MM.1S (cell line): ENCODE results near the gene ZCCHC2.

Source experiments
- DNase-seq: peaks from one replicate; pipeline ENCODE4 v3.0.0-alpha.2; 2015
- H2AFZ ChIP-seq: fragments of 300-600 bp; sonication (generic); 2 replicates; pipeline ENCODE4 v1.6.0; 2016; ENCODE audit warnings: antibody characterized with exemption, low read length
- H3F3A ChIP-seq: fragments of 300-600 bp; sonication (generic); 2 replicates; pipeline ENCODE4 v1.6.1; 2016; ENCODE audit warnings: mild to moderate bottlenecking, antibody characterized with exemption, low read length, moderate library complexity, mixed read lengths; ENCODE audit not compliant: insufficient read depth
- H3K27ac ChIP-seq: fragments of 300-600 bp; sonication (generic); 2 replicates; pipeline ENCODE4 v1.5.1; 2016; ENCODE audit warnings: mild to moderate bottlenecking, low read length
- H3K27me3 ChIP-seq: fragments of 300-600 bp; sonication (generic); replicated peaks from 2 replicates; pipeline ENCODE4 v1.6.0; 2016; ENCODE audit warnings: low read length; ENCODE audit not compliant: insufficient read depth
- H3K36me3 ChIP-seq: fragments of 300-600 bp; sonication (generic); replicated peaks from 2 replicates; pipeline ENCODE4 v1.6.1; 2016; ENCODE audit warnings: mild to moderate bottlenecking, low read length, mixed read lengths; ENCODE audit not compliant: insufficient read depth
- H3K4me1 ChIP-seq: fragments of 300-600 bp; sonication (generic); 2 replicates; pipeline ENCODE4 v1.6.1; 2016; ENCODE audit warnings: low read length, mixed read lengths
- H3K4me2 ChIP-seq: fragments of 300-600 bp; sonication (generic); 2 replicates; pipeline ENCODE4 v1.6.0; 2016; ENCODE audit warnings: low read depth, low read length
- H3K4me3 ChIP-seq: fragments of 300-600 bp; sonication (generic); 2 replicates; pipeline ENCODE4 v1.5.1; 2016; ENCODE audit warnings: low read length, mixed read lengths
- H3K79me2 ChIP-seq: fragments of 300-600 bp; sonication (generic); 2 replicates; pipeline ENCODE4 v1.6.1; 2016; ENCODE audit warnings: mixed run types, low read length, mixed read lengths
- H3K9ac ChIP-seq: fragments of 300-600 bp; sonication (generic); 2 replicates; pipeline ENCODE4 v1.6.1; 2016; ENCODE audit warnings: low read length, mixed read lengths
- H3K9me2 ChIP-seq: fragments of 300-600 bp; sonication (generic); replicated peaks from 2 replicates; pipeline ENCODE4 v1.6.1; 2016; ENCODE audit warnings: mild to moderate bottlenecking, low read length, mixed read lengths; ENCODE audit not compliant: insufficient read depth
- H3K9me3 ChIP-seq: fragments of 300-600 bp; sonication (generic); replicated peaks from 2 replicates; pipeline ENCODE4 v1.6.1; 2016; ENCODE audit warnings: mild to moderate bottlenecking, low read length, mixed read lengths; ENCODE audit not compliant: insufficient read depth
- H4K20me1 ChIP-seq: fragments of 300-600 bp; sonication (generic); 2 replicates; pipeline ENCODE4 v1.6.1; 2016; ENCODE audit warnings: mild to moderate bottlenecking, low read length, moderate library complexity, mixed read lengths; ENCODE audit not compliant: insufficient read depth
- EZH2 ChIP-seq: fragments of 300-600 bp; sonication (generic); optimal IDR thresholded peaks from 2 replicates; pipeline ENCODE3; 2017; ENCODE audit warnings: low read depth, mild to moderate bottlenecking, antibody characterized with exemption, low read length, mixed read lengths
- EZH2phosphoT487 ChIP-seq: fragments of 300-600 bp; sonication (generic); IDR thresholded peaks from 2 replicates; pipeline ENCODE4 v1.6.1; 2018; ENCODE audit warnings: antibody characterized with exemption, low read length
- TF ChIP-seq, protein P1 (sequence below): fragments of 300-600 bp; sonication (generic); IDR thresholded peaks from 2 replicates; pipeline ENCODE4 v1.5.1; 2016; ENCODE audit warnings: antibody characterized with exemption, low read length, mixed read lengths

The ZCCHC2 gene

DNA sequence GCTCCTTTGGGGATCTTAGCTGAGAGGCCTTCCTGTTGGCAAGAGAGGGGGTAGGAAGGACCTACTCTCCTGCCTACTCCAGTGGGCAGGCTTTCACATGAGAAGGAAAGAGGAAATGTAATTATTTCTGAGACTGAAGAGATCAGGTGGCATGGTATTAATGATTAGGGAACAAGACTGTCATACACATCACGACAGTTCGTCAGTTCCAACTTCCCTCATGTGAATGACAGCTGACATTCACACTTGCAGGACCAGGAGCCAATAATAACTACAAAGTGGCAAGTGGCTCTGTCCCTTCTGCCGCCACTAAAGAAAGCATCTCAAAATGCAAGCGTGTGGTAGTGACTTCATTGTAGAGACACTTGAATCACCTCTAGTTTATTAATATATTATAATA is 90.0 kb downstream of the ZCCHC2 start:
- TF ChIP-seq EZH2phosphoT487 (no peak), EZH2 (no peak)
- TF ChIP-seq, protein P1, sequence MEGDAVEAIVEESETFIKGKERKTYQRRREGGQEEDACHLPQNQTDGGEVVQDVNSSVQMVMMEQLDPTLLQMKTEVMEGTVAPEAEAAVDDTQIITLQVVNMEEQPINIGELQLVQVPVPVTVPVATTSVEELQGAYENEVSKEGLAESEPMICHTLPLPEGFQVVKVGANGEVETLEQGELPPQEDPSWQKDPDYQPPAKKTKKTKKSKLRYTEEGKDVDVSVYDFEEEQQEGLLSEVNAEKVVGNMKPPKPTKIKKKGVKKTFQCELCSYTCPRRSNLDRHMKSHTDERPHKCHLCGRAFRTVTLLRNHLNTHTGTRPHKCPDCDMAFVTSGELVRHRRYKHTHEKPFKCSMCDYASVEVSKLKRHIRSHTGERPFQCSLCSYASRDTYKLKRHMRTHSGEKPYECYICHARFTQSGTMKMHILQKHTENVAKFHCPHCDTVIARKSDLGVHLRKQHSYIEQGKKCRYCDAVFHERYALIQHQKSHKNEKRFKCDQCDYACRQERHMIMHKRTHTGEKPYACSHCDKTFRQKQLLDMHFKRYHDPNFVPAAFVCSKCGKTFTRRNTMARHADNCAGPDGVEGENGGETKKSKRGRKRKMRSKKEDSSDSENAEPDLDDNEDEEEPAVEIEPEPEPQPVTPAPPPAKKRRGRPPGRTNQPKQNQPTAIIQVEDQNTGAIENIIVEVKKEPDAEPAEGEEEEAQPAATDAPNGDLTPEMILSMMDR, result no peak
- Histone ChIP-seq H2AFZ (no peak overlapping the region), H3F3A (no peaks in the 10 kb centered on the region), H3K4me3 (no peak overlapping the region), H3K36me3 (no peaks in the 10 kb centered on the region), H3K4me2 (no peak overlapping the region), H3K79me2 (no peaks in the 10 kb centered on the region), H3K9ac (no peak overlapping the region), H3K9me2 (no peaks in the 10 kb centered on the region), H4K20me1 (no peaks in the 10 kb centered on the region), H3K27me3 (no peaks in the 10 kb centered on the region), H3K9me3 (no peaks in the 10 kb centered on the region), H3K27ac (no peak overlapping the region), H3K4me1 (no peaks in the 10 kb centered on the region)
- DNase-seq, result no peak

DNA sequence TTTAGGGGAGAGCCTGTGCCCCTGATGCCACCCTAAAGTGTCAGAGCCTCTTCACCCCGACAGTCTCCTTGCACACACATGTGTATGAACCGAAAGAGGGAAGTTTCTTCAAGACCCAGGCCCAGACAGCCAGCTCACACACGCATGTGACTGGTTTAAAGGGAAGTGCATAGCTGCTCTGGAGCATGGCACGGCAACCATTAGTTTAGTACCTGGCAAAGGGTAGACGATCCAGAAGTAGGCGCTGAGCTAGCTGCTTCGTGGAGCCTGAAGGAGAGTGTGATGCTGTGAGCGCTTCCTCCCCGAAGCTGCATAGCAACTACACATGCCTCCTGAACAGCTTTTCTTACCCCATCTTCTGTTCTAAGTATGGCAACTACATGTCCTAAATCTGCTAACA is 91.7 kb downstream of the ZCCHC2 start:
- H3K9ac ChIP-seq, result no peak overlapping the region
- DNase-seq, result no peak

DNA sequence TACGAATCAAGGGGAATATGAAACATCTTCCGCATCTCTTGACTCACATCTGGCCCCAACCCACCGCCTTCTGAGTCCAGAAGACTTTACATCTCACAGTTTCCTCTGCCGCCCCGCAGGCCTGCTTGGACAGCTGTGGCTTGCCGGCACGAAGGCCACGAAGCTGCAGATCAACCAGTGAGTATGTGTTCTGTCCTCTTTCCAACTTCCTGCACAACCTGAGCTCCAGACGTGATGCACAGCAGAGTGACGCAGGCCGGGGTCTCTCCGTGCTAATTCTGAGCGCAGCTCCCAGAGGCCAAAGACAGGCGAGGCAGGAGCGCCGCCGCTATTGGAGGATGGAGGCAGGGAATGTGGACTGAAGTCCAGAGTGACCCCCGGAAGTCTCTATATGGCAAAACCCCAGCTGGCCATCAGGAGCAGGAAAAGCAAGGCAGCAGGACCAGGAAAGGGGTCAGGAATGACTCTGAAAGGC is 93.5 kb downstream of the ZCCHC2 start:
- Histone ChIP-seq H4K20me1 (no peaks in the 10 kb centered on the region), H3K4me1 (no peaks in the 10 kb centered on the region), H3K4me3 (no peak overlapping the region), H3K79me2 (no peaks in the 10 kb centered on the region), H3F3A (no peaks in the 10 kb centered on the region), H3K27ac (no peak overlapping the region), H3K27me3 (no peaks in the 10 kb centered on the region), H3K9ac (no peak overlapping the region), H3K9me2 (no peaks in the 10 kb centered on the region), H3K36me3 (no peaks in the 10 kb centered on the region), H3K9me3 (no peaks in the 10 kb centered on the region), H2AFZ (no peak overlapping the region), H3K4me2 (no peak overlapping the region)
- TF ChIP-seq EZH2 (no peak), EZH2phosphoT487 (no peak)
- TF ChIP-seq, protein P1, result no peak
- no peak for DNase-seq

More for the DNA sequence above, 91.7 kb downstream of the ZCCHC2 start:
- H3K4me1 ChIP-seq, result no peaks in the 10 kb centered on the region
- no peaks in the 10 kb centered on the region for H3K79me2 ChIP-seq
- no peak overlapping the region for H3K4me2 ChIP-seq
- no peak overlapping the region for H2AFZ ChIP-seq
- H3K9me2 ChIP-seq, result no peaks in the 10 kb centered on the region
- no peaks in the 10 kb centered on the region for H3K9me3 ChIP-seq
- no peaks in the 10 kb centered on the region for H3K36me3 ChIP-seq
- TF ChIP-seq, protein P1, result no peak
- no peak for TF ChIP-seq EZH2
- TF ChIP-seq EZH2phosphoT487, result no peak
- H3F3A ChIP-seq, result no peaks in the 10 kb centered on the region
- no peak overlapping the region for H3K27ac ChIP-seq
- H4K20me1 ChIP-seq, result no peaks in the 10 kb centered on the region
- H3K4me3 ChIP-seq, result no peak overlapping the region
- H3K27me3 ChIP-seq, result no peaks in the 10 kb centered on the region
